H1 (cell line): Measurements from ENCODE around the gene LRRC27. TPM values are rescaled to one million over a fixed set of nuclear protein-coding genes. Genes with fewer than 3 reads are reported as not detected.

Source experiments
- CTCF ChIA-PET: fragments of 300-600 bp; sonication (Branson Sonifier 250); formaldehyde crosslinking; loops from one replicate; lab custom pipeline; 2021; ENCODE audit not compliant: partially characterized antibody; lab: Charles Lee
- POLR2A ChIA-PET: fragments of 300-600 bp; sonication (Branson Sonifier 250); formaldehyde crosslinking; loops from one replicate; lab custom pipeline; 2021; ENCODE audit warnings: inconsistent platforms; ENCODE audit not compliant: partially characterized antibody; lab: Charles Lee
- DNase-seq, 2 experiments: peaks; one replicate each; pipeline versions ENCODE4 v3.0.0 to v3.0.0-alpha.2; 2010 to 2022; ENCODE audit warnings: low spot score in 2 of 2, low read depth in 1 of 2, mixed read lengths in 1 of 2
- FAIRE-seq: peaks from 2 replicates; lab custom pipeline; 2011; peaks lifted over from hg19 to GRCh38; lab: Jason Lieb, UNC
- H2AFZ ChIP-seq: 2 replicates; pipeline ENCODE4 v1.8.1; 2012; ENCODE audit warnings: low read length, inconsistent platforms
- H2AK5ac ChIP-seq: 2 replicates; pipeline ENCODE4 v1.6.1; 2013; ENCODE audit warnings: low read depth, low read length
- H2BK120ac ChIP-seq: replicated peaks from 2 replicates; pipeline ENCODE3; 2013; ENCODE audit warnings: low read depth, low read length, inconsistent platforms
- H2BK12ac ChIP-seq: 2 replicates; pipeline ENCODE4 v1.6.1; 2013; ENCODE audit warnings: low read depth, low read length
- H2BK15ac ChIP-seq: 2 replicates; pipeline ENCODE4 v1.6.1; 2013; ENCODE audit warnings: low read length
- H2BK20ac ChIP-seq: 2 replicates; pipeline ENCODE4 v1.6.1; 2013; ENCODE audit warnings: low read length
- H2BK5ac ChIP-seq: 2 replicates; pipeline ENCODE4 v1.6.1; 2013; ENCODE audit warnings: low read depth, low read length
- H3K14ac ChIP-seq: 2 replicates; pipeline ENCODE4 v1.6.1; 2013; ENCODE audit warnings: inconsistent platforms; ENCODE audit not compliant: insufficient read length
- H3K18ac ChIP-seq: 2 replicates; pipeline ENCODE4 v1.6.1; 2013; ENCODE audit warnings: low read length; ENCODE audit errors: extremely low read depth
- H3K23ac ChIP-seq: 2 replicates; pipeline ENCODE4 v1.6.1; 2013; ENCODE audit warnings: inconsistent platforms; ENCODE audit not compliant: insufficient read length
- H3K23me2 ChIP-seq: 2 replicates; pipeline ENCODE4 v1.6.1; 2013; ENCODE audit warnings: low read depth, low read length
- H3K27ac ChIP-seq: 2 replicates; pipeline ENCODE4 v1.6.1; 2011; ENCODE audit warnings: low read depth, low read length, inconsistent platforms
- H3K27me3 ChIP-seq, 4 experiments: replicated peaks in 1 of 4; 1 replicate in 1 of 4; 2 replicates in 3 of 4; pipeline versions ENCODE4 v1.6.1 to v1.8.1; 2011 to 2013; ENCODE audit warnings: low read length in 3 of 4, mild to moderate bottlenecking in 3 of 4, inconsistent platforms in 2 of 4, mixed read lengths in 2 of 4, moderate library complexity in 1 of 4; ENCODE audit not compliant: control insufficient read depth in 3 of 4, insufficient read depth in 3 of 4; ENCODE audit errors: extremely low read depth in 1 of 4
- H3K36me3 ChIP-seq, 4 experiments: 2 replicates each; pipeline versions ENCODE4 v1.6.1 to v1.8.1; 2011 to 2013; ENCODE audit warnings: mild to moderate bottlenecking in 4 of 4, low read length in 3 of 4, moderate library complexity in 2 of 4, control low read depth in 1 of 4, inconsistent platforms in 1 of 4; ENCODE audit not compliant: insufficient read depth in 4 of 4, control insufficient read depth in 2 of 4
- H3K4ac ChIP-seq: replicated peaks from 2 replicates; pipeline ENCODE3; 2013; ENCODE audit warnings: low read length, low read depth, mixed read lengths, inconsistent platforms; ENCODE audit not compliant: insufficient read length
- H3K4me1 ChIP-seq, 4 experiments: replicated peaks in 1 of 4; 1 replicate in 1 of 4; 2 replicates in 3 of 4; pipeline versions ENCODE4 v1.6.1 to v1.8.1; 2011 to 2013; ENCODE audit warnings: low read length in 3 of 4, inconsistent platforms in 2 of 4, mixed read lengths in 1 of 4; ENCODE audit not compliant: insufficient read depth in 4 of 4, control insufficient read depth in 3 of 4
- H3K4me2 ChIP-seq, 2 experiments: 2 replicates each; pipeline versions ENCODE4 v1.6.1 to v1.8.1; 2011 to 2013; ENCODE audit warnings: low read depth in 2 of 2, low read length in 2 of 2, control low read depth in 1 of 2, inconsistent platforms in 1 of 2, mild to moderate bottlenecking in 1 of 2; ENCODE audit not compliant: insufficient read depth in 1 of 2
- H3K4me3 ChIP-seq, 4 experiments: fragments of 200-600, 300-600 bp in 1 of 4; sonication (generic), shearing (Covaris generic), sonication (Bioruptor Twin) in 1 of 4; 2 replicates each; pipeline versions ENCODE4 v1.5.1 to v1.8.1; 2011 to 2016; ENCODE audit warnings: low read length in 4 of 4, low read depth in 3 of 4, control low read depth in 2 of 4, inconsistent platforms in 2 of 4, mild to moderate bottlenecking in 2 of 4, mixed read lengths in 1 of 4, moderate library complexity in 1 of 4; ENCODE audit not compliant: insufficient read depth in 2 of 4; ENCODE audit errors: extremely low read depth in 1 of 4
- H3K56ac ChIP-seq: replicated peaks from 2 replicates; pipeline ENCODE3; 2013; ENCODE audit warnings: low read depth, mild to moderate bottlenecking, mixed read lengths, low read length, inconsistent platforms; ENCODE audit not compliant: insufficient read length
- H3K79me1 ChIP-seq: 2 replicates; pipeline ENCODE4 v1.6.1; 2013; ENCODE audit warnings: low read depth, low read length, control low read depth
- H3K79me2 ChIP-seq, 2 experiments: 2 replicates each; pipeline versions ENCODE4 v1.6.1 to v1.8.1; 2012 to 2013; ENCODE audit warnings: low read length in 2 of 2, mild to moderate bottlenecking in 2 of 2, inconsistent platforms in 1 of 2; ENCODE audit not compliant: insufficient read depth in 2 of 2, control insufficient read depth in 1 of 2
- H3K9ac ChIP-seq, 4 experiments: replicated peaks in 1 of 4; 1 replicate in 1 of 4; 2 replicates in 3 of 4; pipeline versions ENCODE4 v1.6.1 to v1.8.1; 2011 to 2013; ENCODE audit warnings: low read depth in 3 of 4, low read length in 3 of 4, control low read depth in 2 of 4, mild to moderate bottlenecking in 2 of 4, moderate library complexity in 2 of 4, inconsistent platforms in 1 of 4; ENCODE audit errors: extremely low read depth in 1 of 4
- H3K9me3 ChIP-seq, 2 experiments: 2 replicates each; pipeline versions ENCODE4 v1.6.1 to v1.8.1; 2012 to 2013; ENCODE audit warnings: mild to moderate bottlenecking in 2 of 2, moderate library complexity in 2 of 2, control low read depth in 1 of 2, inconsistent platforms in 1 of 2, low read depth in 1 of 2, low read length in 1 of 2, mixed read lengths in 1 of 2; ENCODE audit not compliant: insufficient read depth in 2 of 2
- H4K20me1 ChIP-seq, 2 experiments: replicated peaks in 1 of 2; 2 replicates each; pipeline versions ENCODE3 to v1.8.1; 2011 to 2013; ENCODE audit warnings: inconsistent platforms in 2 of 2, low read length in 2 of 2, mild to moderate bottlenecking in 1 of 2; ENCODE audit not compliant: insufficient read depth in 2 of 2, control insufficient read depth in 1 of 2
- H4K5ac ChIP-seq: 2 replicates; pipeline ENCODE4 v1.6.1; 2013; ENCODE audit warnings: low read length, low read depth, mixed read lengths, inconsistent platforms; ENCODE audit not compliant: insufficient read length
- H4K8ac ChIP-seq: 2 replicates; pipeline ENCODE4 v1.8.0; 2013; ENCODE audit warnings: mild to moderate bottlenecking, moderate library complexity, low read length, inconsistent platforms; ENCODE audit not compliant: insufficient read depth; ENCODE audit errors: extremely low read depth
- H4K91ac ChIP-seq: replicated peaks from 2 replicates; pipeline ENCODE3; 2013; ENCODE audit warnings: low read length, mixed read lengths, inconsistent platforms; ENCODE audit not compliant: insufficient read length
- BCL11A ChIP-seq, 2 experiments: IDR thresholded peaks; one replicate each; pipeline ENCODE4 v1.6.1; 2011; ENCODE audit warnings: low read depth in 2 of 2, low read length in 2 of 2, mild to moderate bottlenecking in 2 of 2
- JUN ChIP-seq: IDR thresholded peaks from 2 replicates; pipeline ENCODE4 v1.6.1; 2011; ENCODE audit warnings: low read depth, mild to moderate bottlenecking, improper control_type of control experiment, low read length
- JUND ChIP-seq: IDR thresholded peaks from 2 replicates; pipeline ENCODE4 v1.6.1; 2011; ENCODE audit warnings: mild to moderate bottlenecking, improper control_type of control experiment, low read length
- KDM4A ChIP-seq: IDR thresholded peaks from one replicate; pipeline ENCODE4 v1.7.1; 2012; ENCODE audit warnings: low read depth, mild to moderate bottlenecking, moderate library complexity, low read length, inconsistent platforms; ENCODE audit not compliant: severe bottlenecking
- RFX5 ChIP-seq: IDR thresholded peaks from 2 replicates; pipeline ENCODE4 v1.6.1; 2011; ENCODE audit warnings: low read depth, low read length, improper control_type of control experiment, borderline replicate concordance
- RXRA ChIP-seq: IDR thresholded peaks from 2 replicates; pipeline ENCODE4 v1.6.1; 2011; ENCODE audit warnings: low read depth, mild to moderate bottlenecking, low read length, moderate library complexity; ENCODE audit not compliant: insufficient read depth
- SRF ChIP-seq: IDR thresholded peaks from 2 replicates; pipeline ENCODE4 v1.6.1; 2011; ENCODE audit warnings: mild to moderate bottlenecking, low read depth, low read length, moderate library complexity
- SUZ12 ChIP-seq: fragments of 200-600 bp; sonication (generic); IDR thresholded peaks from 2 replicates; pipeline ENCODE4 v1.6.1; 2012; ENCODE audit warnings: mild to moderate bottlenecking, inconsistent platforms, low read length, moderate library complexity, mixed read lengths
- WGBS, 2 experiments: shearing (Covaris generic) in 1 of 2; methylation state at CpG; one replicate each; pipeline versions ENCODE4 v1.1.6 to v1.1.7; 2013 to 2015; ENCODE audit warnings: low lambda C conversion rate in 2 of 2, mixed read lengths in 2 of 2, inconsistent platforms in 1 of 2, low coverage in 1 of 2, missing lambda C conversion rate in 1 of 2; ENCODE audit not compliant: insufficient replicate concordance in 2 of 2, insufficient coverage in 1 of 2, insufficient read length in 1 of 2; ENCODE audit errors: extremely low coverage in 1 of 2, missing lambda C conversion rate in 1 of 2; 5-methylcytosine and 5-hydroxymethylcytosine counted together
- polyA plus RNA-seq, 7 experiments: library from polyadenylated mRNA; depleted of rRNA in 3 of 7; stranded (reverse) in 5 of 7; unstranded in 2 of 7; fragments of >200 nt in 5 of 7; fragments of 200-250 nt in 2 of 7; gene quantifications; 1 replicate in 5 of 7; 2 replicates in 1 of 7; 4 replicates in 1 of 7; pipeline versions ENCODE4 v1.2.1 to v1.2.3, GENCODE V29; 2011 to 2013; ENCODE audit warnings: missing spikeins in 2 of 7, mixed read lengths in 2 of 7
- total RNA-seq: library from RNA; stranded (reverse); fragmentation: NEBNext Ultra II Directional; extraction: Animal tissue kit (Norgen Biotek cat#: 25700); gene quantifications from 2 replicates; pipeline ENCODE4 v1.2.1, GENCODE V29; 2021
- TF ChIP-seq, protein P1 (sequence below): IDR thresholded peaks from 2 replicates; pipeline ENCODE4 v1.6.1; 2012; ENCODE audit warnings: inconsistent platforms

Gene LRRC27
- total and polyA plus RNA-seq, 2 of the 8 experiments (the other 6 are each of a cell fraction or from before 2014, with no cell fraction given), result 1.2 to 3.8 TPM

DNA sequence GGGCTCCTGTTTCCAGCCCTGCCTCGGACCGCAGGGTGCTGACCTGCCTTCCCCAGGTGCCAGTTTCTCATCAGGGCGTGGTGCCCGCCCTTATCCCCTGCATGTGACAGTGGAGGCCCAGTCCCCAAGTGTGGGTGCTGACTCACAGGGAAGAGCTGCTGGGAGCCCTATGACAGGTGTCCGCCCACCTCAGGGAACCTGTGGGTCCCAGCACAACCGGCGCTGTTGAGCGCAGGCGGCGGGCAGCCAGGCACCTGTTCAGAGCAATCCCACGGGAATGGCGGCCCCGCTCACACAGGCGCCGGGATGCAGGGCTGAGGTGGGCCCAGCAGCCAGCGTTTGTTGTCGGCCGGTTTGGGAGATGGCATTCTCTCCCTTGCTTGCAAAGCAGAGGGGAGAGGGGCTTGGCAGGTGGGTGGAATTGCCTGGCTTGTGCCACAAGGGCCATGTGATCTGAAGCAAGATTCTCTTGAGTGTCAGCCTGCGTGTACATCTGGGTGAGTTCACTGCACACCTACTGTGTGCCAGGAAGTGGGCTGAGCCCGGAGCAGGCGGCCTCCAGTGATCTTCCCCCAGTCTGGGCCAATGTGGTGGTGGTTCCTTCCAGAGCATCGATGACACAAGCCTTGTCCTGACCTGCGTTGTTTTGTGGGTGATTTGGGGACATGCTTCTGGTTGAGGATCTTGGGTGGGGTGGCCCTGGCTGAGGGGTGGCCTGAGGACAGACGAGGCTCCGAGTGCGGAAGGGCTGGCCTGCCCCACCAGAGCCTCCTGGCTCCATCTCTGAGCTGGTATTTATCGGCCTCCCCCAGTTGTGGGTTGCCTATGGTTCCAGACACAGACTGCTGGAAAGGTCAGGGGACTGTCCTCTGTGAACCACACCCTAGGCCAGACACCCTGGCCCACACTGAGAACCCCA lies 67.4 kb downstream of the LRRC27 start:
- CTCF ChIA-PET, result interaction anchor here (0.6 to 1.4 kb wide), 14 partner anchors 8 to 139 kb away, joined by 3 to 7 read pairs (median 4); no protein-coding TSS in a partner anchor
- Histone ChIP-seq H4K8ac (no peak overlapping the region), H3K23ac (no peak overlapping the region), H4K91ac (peak overlapping the region; percentile 6), H3K4me1 (peaks cover 0 to 30% (median 16%) of the 10 kb centered on the region in 4 experiments; a peak in 6 of 7 replicates), H3K9me3 (no peaks in the 10 kb centered on the region), H4K20me1 (peaks cover 0 to 2% of the 10 kb centered on the region in 2 experiments), H3K9ac (no peak overlapping the region), H2BK120ac (no peak overlapping the region), H3K4me2 (no peak overlapping the region), H3K4me3 (no peak overlapping the region), H2AFZ (no peak overlapping the region), H2BK5ac (peak overlapping the region; percentile 66; the same call in 1 of the 2 replicates), H3K27me3 (peaks cover 0 to 10% (median 2%) of the 10 kb centered on the region in 4 experiments; a peak in 4 of 7 replicates), H3K79me2 (no peaks in the 10 kb centered on the region), H2BK15ac (peak overlapping the region; percentile 88; the same call in 1 of the 2 replicates), H3K23me2 (peaks cover 3% of the 10 kb centered on the region), H3K27ac (no peak overlapping the region; the same call in 1 of the 2 replicates), H3K79me1 (no peaks in the 10 kb centered on the region; the same call in 1 of the 2 replicates), H3K36me3 (no peaks in the 10 kb centered on the region), H4K5ac (no peak overlapping the region), H3K14ac (no peak overlapping the region), H2BK12ac (peak overlapping the region; percentile 23; the same call in 1 of the 2 replicates), H3K4ac (no peak overlapping the region), H2AK5ac (peak overlapping the region; percentile 66; the same call in 1 of the 2 replicates), H3K18ac (peak overlapping the region; percentile 60), H3K56ac (no peak overlapping the region), H2BK20ac (no peak overlapping the region)
- no peak for FAIRE-seq
- POLR2A ChIA-PET, result interaction anchor here (0.8 to 1.3 kb wide), 3 partner anchors 10 to 19 kb away, joined by 3 to 4 read pairs (median 4); no protein-coding TSS in a partner anchor
- TF ChIP-seq RXRA, result no peak
- no peak for TF ChIP-seq KDM4A
- no peak for TF ChIP-seq SRF
- TF ChIP-seq JUN, result no peak
- no peak for TF ChIP-seq SUZ12
- TF ChIP-seq, protein P1, sequence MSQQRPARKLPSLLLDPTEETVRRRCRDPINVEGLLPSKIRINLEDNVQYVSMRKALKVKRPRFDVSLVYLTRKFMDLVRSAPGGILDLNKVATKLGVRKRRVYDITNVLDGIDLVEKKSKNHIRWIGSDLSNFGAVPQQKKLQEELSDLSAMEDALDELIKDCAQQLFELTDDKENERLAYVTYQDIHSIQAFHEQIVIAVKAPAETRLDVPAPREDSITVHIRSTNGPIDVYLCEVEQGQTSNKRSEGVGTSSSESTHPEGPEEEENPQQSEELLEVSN, result no peak
- no peak for TF ChIP-seq RFX5
- TF ChIP-seq JUND, result no peak
- TF ChIP-seq BCL11A (IDR thresholded peaks at IDR 0.05; ENCODE audit: low read depth in 2 of 2, low read length in 2 of 2), result no peak
- DNase-seq, result no peak
- WGBS, 2 experiments, result 91% methylated on average over 27 of the region's 27 CpGs; no CpG with 5 or more reads in 1 of the 2 experiments
